Measurements from ENCODE around the gene HADHA. TPM values are rescaled to one million over a fixed set of nuclear protein-coding genes. Genes with fewer than 3 reads are reported as not detected.
A peak's percentile ranks its signal among the peaks of the same experiment; 100 is the strongest.

HADHA gene
- total RNA-seq, 4 donors from 2014 or later, result 92.8 to 233 (median 142) TPM

GRCh38 chr2:26161926-26162325, 82.5 kb downstream of the HADHA start:
- Histone ChIP-seq H3K4me3 (no peak overlapping the region), H3K4me1 (no peaks in the 10 kb centered on the region), H3K36me3 (no peaks in the 10 kb centered on the region), H3K9me3 (no peaks in the 10 kb centered on the region), H3K27ac (no peak overlapping the region), H3K27me3 (no peaks in the 10 kb centered on the region)
- WGBS, 2 donors (ENCODE audit: low coverage in 1 of 2), result 91% methylated on average over 7 of the region's 7 CpGs; no CpG with 5 or more reads in 1 of the 2 donors
- no peak for DNase-seq
- intact Hi-C loops (cut with DNase I; ENCODE audit: low total_unique reads), result no loop called here
- in situ Hi-C loops (cut with MboI; ENCODE audit: low pct_ligation_motif_present in 1 of 4, low pct_unique_long_range_greater_than_20kb in 1 of 4, low sequenced_read_pairs in 3 of 4), result no loop called here
- TF ChIP-seq POLR2A (IDR thresholded peaks at IDR 0.05) (no peak), CTCF (IDR thresholded peaks at IDR 0.05) (no peak), POLR2AphosphoS5 (IDR thresholded peaks at IDR 0.05) (no peak), EP300 (IDR thresholded peaks at IDR 0.05; ENCODE audit: low read depth) (no peak)

- H3K4me1 ChIP-seq, result no peaks in the 10 kb centered on the region
- H3K27me3 ChIP-seq, result no peaks in the 10 kb centered on the region
- WGBS, 2 donors (ENCODE audit: low coverage in 1 of 2), result 96 to 97% methylated on average over 4 to 5 of the region's 5 CpGs
- peaks cover 5 to 8% of the 10 kb centered on the region in 2 donors for H3K9me3 ChIP-seq
- intact Hi-C loops (cut with DNase I; ENCODE audit: low total_unique reads) (no loop called here), in situ Hi-C loops (cut with MboI; ENCODE audit: low pct_ligation_motif_present in 1 of 4, low pct_unique_long_range_greater_than_20kb in 1 of 4, low sequenced_read_pairs in 3 of 4) (no loop called here)
- H3K36me3 ChIP-seq, result no peaks in the 10 kb centered on the region
- no peak overlapping the region for H3K27ac ChIP-seq
- TF ChIP-seq POLR2AphosphoS5 (IDR thresholded peaks at IDR 0.05), result no peak
- no peak for TF ChIP-seq POLR2A (IDR thresholded peaks at IDR 0.05)
- TF ChIP-seq EP300 (IDR thresholded peaks at IDR 0.05; ENCODE audit: low read depth), result no peak
- TF ChIP-seq CTCF (IDR thresholded peaks at IDR 0.05), result no peak
- DNase-seq, result no peak
- no peak overlapping the region for H3K4me3 ChIP-seq
Measured at GRCh38 chr2:26157580-26157979, 86.9 kb downstream of the HADHA start.

GRCh38 chr2:26150243-26150642, 94.2 kb downstream of the HADHA start:
- H3K36me3 ChIP-seq, result no peaks in the 10 kb centered on the region
- peaks cover 32% of the 10 kb centered on the region for H3K27me3 ChIP-seq
- intact Hi-C loops (cut with DNase I; ENCODE audit: low total_unique reads), result no loop called here
- peaks cover 0 to under 1% (median 0%) of the 10 kb centered on the region in 4 donors for H3K4me1 ChIP-seq
- no peak for TF ChIP-seq POLR2AphosphoS5 (IDR thresholded peaks at IDR 0.05)
- no peak overlapping the region for H3K27ac ChIP-seq
- no peak overlapping the region for H3K4me3 ChIP-seq
- DNase-seq, result no peak
- peaks cover 5 to 8% of the 10 kb centered on the region in 2 donors for H3K9me3 ChIP-seq
- 73 to 81% methylated on average over 8 to 12 of the region's 12 CpGs for WGBS, 2 donors (ENCODE audit: low coverage in 1 of 2)
- in situ Hi-C loops (cut with MboI; ENCODE audit: low pct_ligation_motif_present in 1 of 4, low pct_unique_long_range_greater_than_20kb in 1 of 4, low sequenced_read_pairs in 3 of 4), result no loop called here

- Histone ChIP-seq H3K27me3 (peaks cover 32% of the 10 kb centered on the region), H3K4me1 (peaks cover 0 to 17% (median 6%) of the 10 kb centered on the region in 4 donors), H3K27ac (no peak overlapping the region), H3K4me3 (no peak overlapping the region), H3K9me3 (no peaks in the 10 kb centered on the region), H3K36me3 (no peaks in the 10 kb centered on the region)
- in situ Hi-C loops (cut with MboI; ENCODE audit: low pct_ligation_motif_present in 1 of 4, low pct_unique_long_range_greater_than_20kb in 1 of 4, low sequenced_read_pairs in 3 of 4) (loop anchor here in 3 of 4 donors (5.0 to 10.0 kb wide), 4 partner anchors 154 to 201 kb away; no protein-coding TSS in a partner anchor), intact Hi-C loops (cut with DNase I; ENCODE audit: low total_unique reads) (loop anchor here (10.0 kb wide), 1 partner anchor 164 kb away; the partner anchor contains the start of gene KIF3C)
- DNase-seq, result no peak
- WGBS, 2 donors (ENCODE audit: low coverage in 1 of 2), result 36 to 50% methylated on average over 2 of the region's 2 CpGs
- no peak for TF ChIP-seq POLR2AphosphoS5 (IDR thresholded peaks at IDR 0.05)
Measured at GRCh38 chr2:26148501-26148900, 95.9 kb downstream of the HADHA start.

GRCh38 chr2:26144953-26145680, 99.3 kb downstream of the HADHA start:
- intact Hi-C loops (cut with DNase I; ENCODE audit: low total_unique reads), result loop anchor here (2.0 to 10.0 kb wide), 2 partner anchors 160 to 194 kb away; partner anchors contain the start of gene KIF3C
- peaks cover 16% of the 10 kb centered on the region for H3K27me3 ChIP-seq
- peak; percentile 64 for DNase-seq
- peaks cover 0 to 21% (median 7%) of the 10 kb centered on the region in 4 donors for H3K4me1 ChIP-seq
- 17% methylated on average over 9 to 11 of the region's 11 CpGs for WGBS, 2 donors (ENCODE audit: low coverage in 1 of 2)
- no peaks in the 10 kb centered on the region for H3K9me3 ChIP-seq
- in situ Hi-C loops (cut with MboI; ENCODE audit: low pct_ligation_motif_present in 1 of 4, low pct_unique_long_range_greater_than_20kb in 1 of 4, low sequenced_read_pairs in 3 of 4), result loop anchor here in 3 of 4 donors (5.0 to 10.0 kb wide), 4 partner anchors 150 to 198 kb away; no protein-coding TSS in a partner anchor
- no peaks in the 10 kb centered on the region for H3K36me3 ChIP-seq
- H3K4me3 ChIP-seq, result no peak overlapping the region
- H3K27ac ChIP-seq, result peak overlapping the region; percentile 50 to 79 (median 71)
- TF ChIP-seq POLR2AphosphoS5 (IDR thresholded peaks at IDR 0.05), result peak in 1 of 3 donors; percentile 26
- peak; percentile 62 to 88 (median 71) for TF ChIP-seq CTCF (IDR thresholded peaks at IDR 0.05)
- no peak for TF ChIP-seq EP300 (IDR thresholded peaks at IDR 0.05; ENCODE audit: low read depth)
- TF ChIP-seq POLR2A (IDR thresholded peaks at IDR 0.05), result no peak

Measured in transverse colon (tissue), 4 donors.